ENCODE results near the gene MS4A12.

DNA sequence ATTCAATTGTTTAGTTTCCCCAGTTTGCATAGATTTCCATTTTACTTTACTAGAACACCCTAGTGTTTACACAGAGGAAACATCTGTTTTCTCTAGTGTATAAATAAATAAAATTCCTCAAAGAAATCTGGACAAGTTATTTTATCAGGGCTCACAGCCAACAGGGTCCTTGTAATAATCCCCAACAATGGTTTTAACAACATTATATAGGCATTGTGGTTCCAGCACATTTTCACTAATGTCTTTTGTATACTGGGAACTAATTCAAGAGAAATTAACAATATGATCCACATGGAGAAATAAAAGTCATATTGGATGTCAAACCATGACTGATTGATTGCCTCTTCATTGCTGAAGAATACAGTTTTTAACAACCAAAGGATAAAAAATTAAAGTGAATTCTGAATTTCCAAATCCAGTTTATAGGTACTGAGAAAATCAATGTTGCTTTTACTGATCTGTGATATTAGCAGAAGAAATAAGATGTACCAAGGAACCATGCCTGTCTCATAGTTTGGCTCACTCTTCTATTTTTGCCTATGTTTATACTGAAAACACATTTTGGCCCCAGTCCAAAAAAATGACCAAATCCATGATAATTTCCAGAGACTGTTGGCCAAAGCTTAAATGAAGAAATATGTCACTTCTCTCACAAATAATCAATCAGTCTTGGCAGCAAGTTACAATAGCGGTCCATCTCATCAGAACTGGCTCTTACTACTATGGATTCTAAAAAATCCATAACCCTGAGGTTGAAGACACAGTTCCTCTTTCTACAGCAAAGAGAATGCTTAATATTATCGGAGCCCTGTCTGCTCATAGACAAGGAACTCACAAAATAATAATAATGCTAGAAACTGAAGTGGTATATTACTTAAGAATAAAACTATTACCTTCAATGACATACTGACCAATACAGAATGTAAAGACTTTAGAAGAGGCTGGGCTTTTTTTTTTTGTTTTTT is 21.2 kb downstream of the MS4A12 start:
- TF ChIP-seq POLR2A (conservative IDR thresholded peaks at IDR 0.05): no peak
- no peak for TF ChIP-seq CBFA2T2 (conservative IDR thresholded peaks at IDR 0.05)
- no peak for TF ChIP-seq ZNF584 (CRISPR knock-in tag; IDR thresholded peaks at IDR 0.05; ENCODE audit: low read depth)
- TF ChIP-seq, protein P1, sequence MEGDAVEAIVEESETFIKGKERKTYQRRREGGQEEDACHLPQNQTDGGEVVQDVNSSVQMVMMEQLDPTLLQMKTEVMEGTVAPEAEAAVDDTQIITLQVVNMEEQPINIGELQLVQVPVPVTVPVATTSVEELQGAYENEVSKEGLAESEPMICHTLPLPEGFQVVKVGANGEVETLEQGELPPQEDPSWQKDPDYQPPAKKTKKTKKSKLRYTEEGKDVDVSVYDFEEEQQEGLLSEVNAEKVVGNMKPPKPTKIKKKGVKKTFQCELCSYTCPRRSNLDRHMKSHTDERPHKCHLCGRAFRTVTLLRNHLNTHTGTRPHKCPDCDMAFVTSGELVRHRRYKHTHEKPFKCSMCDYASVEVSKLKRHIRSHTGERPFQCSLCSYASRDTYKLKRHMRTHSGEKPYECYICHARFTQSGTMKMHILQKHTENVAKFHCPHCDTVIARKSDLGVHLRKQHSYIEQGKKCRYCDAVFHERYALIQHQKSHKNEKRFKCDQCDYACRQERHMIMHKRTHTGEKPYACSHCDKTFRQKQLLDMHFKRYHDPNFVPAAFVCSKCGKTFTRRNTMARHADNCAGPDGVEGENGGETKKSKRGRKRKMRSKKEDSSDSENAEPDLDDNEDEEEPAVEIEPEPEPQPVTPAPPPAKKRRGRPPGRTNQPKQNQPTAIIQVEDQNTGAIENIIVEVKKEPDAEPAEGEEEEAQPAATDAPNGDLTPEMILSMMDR (IDR thresholded peaks at IDR 0.05 in 2 of 3, conservative IDR thresholded peaks at IDR 0.05 in 1 of 3; ENCODE audit: insufficient read depth in 2 of 3, low read depth in 1 of 3, low read length in 3 of 3): no peak
- TF ChIP-seq HNRNPLL (IDR thresholded peaks at IDR 0.05; ENCODE audit: low read depth, low read length, poor library complexity, severe bottlenecking): no peak
- no peak for TF ChIP-seq NR4A1 (CRISPR knock-in tag; IDR thresholded peaks at IDR 0.05)
- TF ChIP-seq NR4A1 (tag; IDR thresholded peaks at IDR 0.05): no peak
- TF ChIP-seq, protein P2, sequence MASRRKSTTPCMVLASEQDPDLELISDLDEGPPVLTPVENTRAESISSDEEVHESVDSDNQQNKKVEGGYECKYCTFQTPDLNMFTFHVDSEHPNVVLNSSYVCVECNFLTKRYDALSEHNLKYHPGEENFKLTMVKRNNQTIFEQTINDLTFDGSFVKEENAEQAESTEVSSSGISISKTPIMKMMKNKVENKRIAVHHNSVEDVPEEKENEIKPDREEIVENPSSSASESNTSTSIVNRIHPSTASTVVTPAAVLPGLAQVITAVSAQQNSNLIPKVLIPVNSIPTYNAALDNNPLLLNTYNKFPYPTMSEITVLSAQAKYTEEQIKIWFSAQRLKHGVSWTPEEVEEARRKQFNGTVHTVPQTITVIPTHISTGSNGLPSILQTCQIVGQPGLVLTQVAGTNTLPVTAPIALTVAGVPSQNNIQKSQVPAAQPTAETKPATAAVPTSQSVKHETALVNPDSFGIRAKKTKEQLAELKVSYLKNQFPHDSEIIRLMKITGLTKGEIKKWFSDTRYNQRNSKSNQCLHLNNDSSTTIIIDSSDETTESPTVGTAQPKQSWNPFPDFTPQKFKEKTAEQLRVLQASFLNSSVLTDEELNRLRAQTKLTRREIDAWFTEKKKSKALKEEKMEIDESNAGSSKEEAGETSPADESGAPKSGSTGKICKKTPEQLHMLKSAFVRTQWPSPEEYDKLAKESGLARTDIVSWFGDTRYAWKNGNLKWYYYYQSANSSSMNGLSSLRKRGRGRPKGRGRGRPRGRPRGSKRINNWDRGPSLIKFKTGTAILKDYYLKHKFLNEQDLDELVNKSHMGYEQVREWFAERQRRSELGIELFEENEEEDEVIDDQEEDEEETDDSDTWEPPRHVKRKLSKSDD (conservative IDR thresholded peaks at IDR 0.05; ENCODE audit: low read length): no peak
- TF ChIP-seq, protein P3, sequence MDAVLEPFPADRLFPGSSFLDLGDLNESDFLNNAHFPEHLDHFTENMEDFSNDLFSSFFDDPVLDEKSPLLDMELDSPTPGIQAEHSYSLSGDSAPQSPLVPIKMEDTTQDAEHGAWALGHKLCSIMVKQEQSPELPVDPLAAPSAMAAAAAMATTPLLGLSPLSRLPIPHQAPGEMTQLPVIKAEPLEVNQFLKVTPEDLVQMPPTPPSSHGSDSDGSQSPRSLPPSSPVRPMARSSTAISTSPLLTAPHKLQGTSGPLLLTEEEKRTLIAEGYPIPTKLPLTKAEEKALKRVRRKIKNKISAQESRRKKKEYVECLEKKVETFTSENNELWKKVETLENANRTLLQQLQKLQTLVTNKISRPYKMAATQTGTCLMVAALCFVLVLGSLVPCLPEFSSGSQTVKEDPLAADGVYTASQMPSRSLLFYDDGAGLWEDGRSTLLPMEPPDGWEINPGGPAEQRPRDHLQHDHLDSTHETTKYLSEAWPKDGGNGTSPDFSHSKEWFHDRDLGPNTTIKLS (IDR thresholded peaks at IDR 0.05; ENCODE audit: borderline replicate concordance, low read depth): no peak
- no peak for TF ChIP-seq SMARCA4 (IDR thresholded peaks at IDR 0.05)

Measured in K562 (cell line).